Measurements from ENCODE around the gene DDAH1. TPM values are rescaled to one million over a fixed set of nuclear protein-coding genes. Genes with fewer than 3 reads are reported as not detected.

DDAH1 gene
- total RNA-seq, 1 experiment from 2014 or later = 36.3 TPM

DNA sequence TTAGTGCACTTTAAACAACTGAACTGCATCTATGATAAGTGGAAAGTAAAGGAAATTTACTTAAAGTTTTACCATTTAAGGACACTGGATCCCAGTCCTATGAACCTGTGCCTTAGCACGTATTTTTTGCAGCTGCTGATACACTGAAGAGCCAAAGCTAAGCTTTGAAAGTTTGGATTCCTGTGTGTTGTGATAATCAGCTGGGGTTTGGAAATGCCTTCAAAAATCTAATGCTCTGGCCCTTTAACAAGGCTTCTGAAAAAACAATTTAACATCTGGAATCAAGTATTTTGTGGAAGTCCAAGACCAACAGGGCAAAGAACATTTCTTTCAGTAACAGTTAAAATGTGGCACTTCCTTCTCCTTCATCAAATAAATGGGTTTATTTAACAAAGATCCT is 51.8 kb downstream of the DDAH1 start:
- no peaks in the 10 kb centered on the region for H3K27me3 ChIP-seq (ENCODE audit: insufficient read depth, low read length)
- Mint-ChIP-seq H3K4me1 (peaks cover 31% of the 10 kb centered on the region in 2 experiments), H3K9me3 (no peaks in the 10 kb centered on the region), H3K27ac (no peak overlapping the region), H3K27me3 (ENCODE audit: low read depth) (no peaks in the 10 kb centered on the region), H3K4me3 (no peak overlapping the region), H3K36me3 (ENCODE audit: insufficient read depth in 1 of 3, low read depth in 3 of 3) (peaks cover 0 to 2% (median 0%) of the 10 kb centered on the region in 3 experiments; a peak in 1 of 7 replicates)
- TF ChIP-seq, protein P1, sequence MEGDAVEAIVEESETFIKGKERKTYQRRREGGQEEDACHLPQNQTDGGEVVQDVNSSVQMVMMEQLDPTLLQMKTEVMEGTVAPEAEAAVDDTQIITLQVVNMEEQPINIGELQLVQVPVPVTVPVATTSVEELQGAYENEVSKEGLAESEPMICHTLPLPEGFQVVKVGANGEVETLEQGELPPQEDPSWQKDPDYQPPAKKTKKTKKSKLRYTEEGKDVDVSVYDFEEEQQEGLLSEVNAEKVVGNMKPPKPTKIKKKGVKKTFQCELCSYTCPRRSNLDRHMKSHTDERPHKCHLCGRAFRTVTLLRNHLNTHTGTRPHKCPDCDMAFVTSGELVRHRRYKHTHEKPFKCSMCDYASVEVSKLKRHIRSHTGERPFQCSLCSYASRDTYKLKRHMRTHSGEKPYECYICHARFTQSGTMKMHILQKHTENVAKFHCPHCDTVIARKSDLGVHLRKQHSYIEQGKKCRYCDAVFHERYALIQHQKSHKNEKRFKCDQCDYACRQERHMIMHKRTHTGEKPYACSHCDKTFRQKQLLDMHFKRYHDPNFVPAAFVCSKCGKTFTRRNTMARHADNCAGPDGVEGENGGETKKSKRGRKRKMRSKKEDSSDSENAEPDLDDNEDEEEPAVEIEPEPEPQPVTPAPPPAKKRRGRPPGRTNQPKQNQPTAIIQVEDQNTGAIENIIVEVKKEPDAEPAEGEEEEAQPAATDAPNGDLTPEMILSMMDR (conservative IDR thresholded peaks at IDR 0.05) = no peak
- no peak overlapping the region for H2BK120ac ChIP-seq (ENCODE audit: low read depth, low read length, poor library complexity, severe bottlenecking)
- H2BK5ac ChIP-seq (ENCODE audit: insufficient read length, low read length) = no peak overlapping the region
- no peak overlapping the region for H2BK15ac ChIP-seq (ENCODE audit: low read depth, low read length)
- no peak overlapping the region for H3K23ac ChIP-seq (ENCODE audit: insufficient read length, low read depth, low read length)
- no peak overlapping the region for H4K5ac ChIP-seq (ENCODE audit: insufficient read length, low read depth, low read length)
- no peak overlapping the region for H3K56ac ChIP-seq (ENCODE audit: insufficient read length, low read depth, low read length)
- no peaks in the 10 kb centered on the region for H3K9me3 ChIP-seq (ENCODE audit: control insufficient read depth, low read depth, low read length)
- no peak overlapping the region for H2BK20ac ChIP-seq (ENCODE audit: low read depth, low read length, poor library complexity, severe bottlenecking)
- H3K27ac ChIP-seq (ENCODE audit: insufficient read length, low read depth, low read length) = no peak overlapping the region
- no peaks in the 10 kb centered on the region for H3K79me1 ChIP-seq (ENCODE audit: insufficient read depth, low read depth, low read length, poor library complexity, severe bottlenecking)
- no peak overlapping the region for H3K18ac ChIP-seq (ENCODE audit: insufficient read length, low read depth, low read length)
- H3K23me2 ChIP-seq (ENCODE audit: insufficient read length, low read depth, low read length, poor library complexity, severe bottlenecking) = no peaks in the 10 kb centered on the region
- H3T11ph ChIP-seq (ENCODE audit: low read length) = no peak overlapping the region
- no peak overlapping the region for H4K91ac ChIP-seq (ENCODE audit: insufficient read length, low read depth, low read length)
- H3K4me1 ChIP-seq (ENCODE audit: insufficient read depth, low read length) = peaks cover 3% of the 10 kb centered on the region; the same call in 1 of the 2 replicates
- no peak overlapping the region for H3K4ac ChIP-seq (ENCODE audit: low read depth, low read length)
- H4K20me1 ChIP-seq (ENCODE audit: control insufficient read depth, insufficient read depth, insufficient read length) = no peaks in the 10 kb centered on the region
- H4K8ac ChIP-seq (replicated peaks; ENCODE audit: insufficient read length, low read depth, low read length) = no peak overlapping the region
- no peak overlapping the region for H2AFZ ChIP-seq (ENCODE audit: low read length)
- H3K4me2 ChIP-seq (ENCODE audit: insufficient read depth, insufficient read length, low read length) = no peak overlapping the region
- H2BK12ac ChIP-seq (ENCODE audit: insufficient read length, low read depth, low read length) = no peak overlapping the region
- no peak for DNase-seq
- no peak overlapping the region for H3K14ac ChIP-seq (ENCODE audit: insufficient read depth, low read length)
- no peak overlapping the region for H3K9ac ChIP-seq (ENCODE audit: extremely low read depth, insufficient read length, low read length)
- H3K79me2 ChIP-seq (ENCODE audit: insufficient read depth, low read length) = no peaks in the 10 kb centered on the region
- no CpG with 5 or more reads among the region's 1 CpG for WGBS (ENCODE audit: extremely low coverage, insufficient read length, low lambda C conversion rate)
- H2AK5ac ChIP-seq (ENCODE audit: insufficient read length, low read length) = no peak overlapping the region

Data from H9 (cell line).